IPS-18a (cell line): Measurements from ENCODE around the gene POLRMT.

ENCODE experiments used
- H3K27ac ChIP-seq: one replicate; pipeline ENCODE4 v1.5.1; 2013; ENCODE audit warnings: low read length
- H3K27me3 ChIP-seq: one replicate; pipeline ENCODE4 v1.6.1; 2013; ENCODE audit warnings: mild to moderate bottlenecking, low read length; ENCODE audit not compliant: control insufficient read depth, insufficient read depth
- H3K36me3 ChIP-seq: one replicate; pipeline ENCODE4 v1.6.1; 2013; ENCODE audit warnings: low read depth, low read length; ENCODE audit not compliant: control insufficient read depth
- H3K4me1 ChIP-seq: one replicate; pipeline ENCODE4 v1.6.1; 2013; ENCODE audit warnings: low read depth, low read length; ENCODE audit not compliant: control insufficient read depth
- H3K4me3 ChIP-seq: one replicate; pipeline ENCODE4 v1.5.1; 2013; ENCODE audit warnings: low read length
- H3K9ac ChIP-seq: one replicate; pipeline ENCODE4 v1.6.1; 2013; ENCODE audit warnings: mild to moderate bottlenecking, low read length, moderate library complexity
- H3K9me3 ChIP-seq: one replicate; pipeline ENCODE4 v1.6.1; 2013; ENCODE audit warnings: low read depth, low read length; ENCODE audit not compliant: control insufficient read depth

Gene POLRMT

DNA sequence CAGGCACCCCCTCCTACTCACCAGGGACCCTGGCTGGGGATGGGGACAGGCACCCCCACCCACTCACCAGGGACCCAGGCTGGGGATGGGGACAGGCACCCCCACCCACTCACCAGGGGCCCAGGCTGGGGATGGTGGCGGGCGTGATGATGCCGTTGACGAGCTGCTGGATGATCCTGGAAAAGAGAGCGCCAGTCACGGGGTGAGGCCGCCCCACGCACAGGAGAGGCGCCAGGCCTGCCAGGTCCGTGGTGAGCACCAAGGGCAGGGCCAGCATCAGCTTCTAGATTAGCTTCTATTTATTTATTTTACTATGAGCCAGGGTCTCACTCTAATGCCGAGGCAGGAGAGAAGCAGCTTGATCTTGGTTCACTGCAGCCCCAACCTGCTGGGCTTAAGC lies 16.8 kb upstream of the POLRMT start:
- Histone ChIP-seq H3K27ac (no peak overlapping the region), H3K4me3 (no peak overlapping the region), H3K9me3 (no peaks in the 10 kb centered on the region), H3K27me3 (no peaks in the 10 kb centered on the region), H3K36me3 (peaks cover 25% of the 10 kb centered on the region), H3K9ac (no peak overlapping the region), H3K4me1 (no peaks in the 10 kb centered on the region)

- H3K27me3 ChIP-seq = no peaks in the 10 kb centered on the region
- H3K4me3 ChIP-seq = no peak overlapping the region
- H3K4me1 ChIP-seq = no peaks in the 10 kb centered on the region
- no peak overlapping the region for H3K27ac ChIP-seq
- no peak overlapping the region for H3K9ac ChIP-seq
- peaks cover 27% of the 10 kb centered on the region for H3K36me3 ChIP-seq
- H3K9me3 ChIP-seq = no peaks in the 10 kb centered on the region
These were observed 15.8 kb upstream of the POLRMT start for GRCh38 chr19:648904-649801.

GRCh38 chr19:648305-648704 lies 15.0 kb upstream of the POLRMT start:
- H3K27ac ChIP-seq = no peak overlapping the region
- no peak overlapping the region for H3K9ac ChIP-seq
- H3K36me3 ChIP-seq = peaks cover 27% of the 10 kb centered on the region
- H3K4me3 ChIP-seq = no peak overlapping the region
- H3K27me3 ChIP-seq = no peaks in the 10 kb centered on the region
- H3K4me1 ChIP-seq = no peaks in the 10 kb centered on the region
- H3K9me3 ChIP-seq = no peaks in the 10 kb centered on the region

- Histone ChIP-seq H3K4me3 (no peak overlapping the region), H3K27me3 (no peaks in the 10 kb centered on the region), H3K27ac (no peak overlapping the region), H3K4me1 (no peaks in the 10 kb centered on the region), H3K9me3 (no peaks in the 10 kb centered on the region), H3K9ac (no peak overlapping the region), H3K36me3 (peaks cover 27% of the 10 kb centered on the region)
These were observed 14.4 kb upstream of the POLRMT start for GRCh38 chr19:647566-648284.

DNA sequence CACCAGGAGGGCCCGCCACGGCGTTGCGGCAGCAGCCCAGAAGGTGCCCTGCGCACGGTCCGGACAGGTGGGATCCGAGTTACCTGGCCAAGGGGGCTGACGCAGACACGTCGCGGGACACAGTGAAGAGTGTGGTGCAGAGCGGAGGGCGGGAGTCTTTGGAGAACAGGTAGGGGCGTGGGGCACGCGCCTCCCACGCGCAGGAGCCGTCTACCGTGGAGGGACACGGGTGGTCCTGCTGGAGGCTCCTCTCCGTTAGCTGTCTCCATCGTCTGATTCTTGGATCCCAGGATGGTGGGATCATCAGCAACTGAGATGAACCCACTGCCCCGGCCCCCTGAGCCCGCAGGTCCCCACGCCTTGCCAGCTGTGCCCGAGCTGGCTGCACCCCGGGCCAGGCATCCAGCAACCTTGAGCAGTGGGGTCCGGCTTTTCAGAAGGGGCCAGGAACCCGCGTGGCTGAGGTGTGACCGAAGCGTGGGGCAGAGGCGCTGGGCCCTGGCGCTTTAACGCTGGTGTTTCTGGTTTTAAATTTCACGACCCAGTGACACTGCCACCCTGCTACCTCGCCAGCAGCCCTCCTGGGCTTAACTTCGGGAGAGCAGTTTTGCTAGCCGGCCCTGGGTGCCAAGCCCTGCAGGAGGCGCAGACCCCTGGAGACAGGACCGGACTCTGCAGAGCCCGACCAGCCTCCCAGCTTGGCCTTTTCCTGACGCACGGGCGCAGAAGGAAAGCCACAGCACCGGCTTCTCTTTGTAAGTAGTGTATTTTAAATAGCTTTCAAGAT lies 13.6 kb upstream of the POLRMT start:
- Histone ChIP-seq H3K36me3 (peaks cover 27% of the 10 kb centered on the region), H3K9me3 (no peaks in the 10 kb centered on the region), H3K4me3 (no peak overlapping the region), H3K9ac (no peak overlapping the region), H3K27ac (no peak overlapping the region), H3K27me3 (no peaks in the 10 kb centered on the region), H3K4me1 (no peaks in the 10 kb centered on the region)

GRCh38 chr19:645912-646778 lies 12.8 kb upstream of the POLRMT start:
- H3K4me1 ChIP-seq = no peaks in the 10 kb centered on the region
- no peaks in the 10 kb centered on the region for H3K9me3 ChIP-seq
- no peaks in the 10 kb centered on the region for H3K27me3 ChIP-seq
- H3K9ac ChIP-seq = no peak overlapping the region
- no peak overlapping the region for H3K27ac ChIP-seq
- peaks cover 21% of the 10 kb centered on the region for H3K36me3 ChIP-seq
- no peak overlapping the region for H3K4me3 ChIP-seq

- Histone ChIP-seq H3K4me3 (no peak overlapping the region), H3K9ac (no peak overlapping the region)
These were observed 11.5 kb upstream of the POLRMT start for GRCh38 chr19:644789-645188.

DNA sequence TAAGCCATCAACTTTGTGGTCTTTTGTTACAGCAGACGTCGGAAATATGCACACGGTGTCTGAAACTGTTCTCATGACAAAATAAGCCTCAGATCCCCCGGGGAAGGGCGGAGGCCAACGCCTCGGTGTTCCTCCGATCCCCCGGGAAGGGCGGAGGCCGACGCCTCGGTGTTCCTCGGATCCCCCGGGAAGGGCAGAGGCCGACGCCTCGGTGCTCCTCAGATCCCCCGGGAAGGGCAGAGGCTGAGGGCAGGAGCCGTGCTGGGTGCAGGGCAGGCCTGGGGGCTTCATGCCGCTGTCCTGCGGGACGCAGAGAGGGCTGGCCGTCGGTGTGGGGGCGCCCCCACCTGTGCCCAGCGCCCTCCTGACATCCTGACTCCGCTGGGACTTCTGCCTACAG lies 11.0 kb upstream of the POLRMT start:
- H3K27me3 ChIP-seq = peaks cover 1% of the 10 kb centered on the region
- H3K9ac ChIP-seq = no peak overlapping the region
- H3K9me3 ChIP-seq = no peaks in the 10 kb centered on the region
- H3K36me3 ChIP-seq = peaks cover 19% of the 10 kb centered on the region
- H3K4me3 ChIP-seq = no peak overlapping the region
- no peak overlapping the region for H3K27ac ChIP-seq
- H3K4me1 ChIP-seq = no peaks in the 10 kb centered on the region

More at GRCh38 chr19:644789-645188, 11.5 kb upstream of the POLRMT start:
- H3K36me3 ChIP-seq = peaks cover 21% of the 10 kb centered on the region
- no peak overlapping the region for H3K27ac ChIP-seq
- no peaks in the 10 kb centered on the region for H3K9me3 ChIP-seq
- no peaks in the 10 kb centered on the region for H3K4me1 ChIP-seq
- no peaks in the 10 kb centered on the region for H3K27me3 ChIP-seq

DNA sequence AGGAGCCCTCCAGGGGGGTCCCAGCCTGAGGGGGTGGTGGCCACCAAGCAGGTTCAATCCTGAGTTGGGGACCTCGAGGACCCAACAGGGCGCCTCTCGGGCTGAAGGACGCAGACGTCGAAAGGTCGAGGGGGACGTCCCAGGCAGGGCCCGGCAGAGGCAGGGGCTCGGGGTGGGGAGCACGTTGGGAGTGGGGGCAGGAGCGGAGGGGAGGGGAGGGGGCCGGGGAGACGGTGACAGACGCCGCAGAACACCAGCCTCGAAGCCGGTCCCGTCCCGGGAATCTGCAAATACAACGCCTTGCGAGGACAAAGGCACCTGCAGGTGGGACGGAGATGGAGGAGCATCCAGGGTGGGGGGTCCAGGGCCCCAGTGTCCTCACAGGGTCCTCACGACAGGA lies 10.4 kb upstream of the POLRMT start:
- Histone ChIP-seq H3K27me3 (peaks cover 7% of the 10 kb centered on the region), H3K9me3 (no peaks in the 10 kb centered on the region), H3K9ac (no peak overlapping the region), H3K4me1 (no peaks in the 10 kb centered on the region), H3K4me3 (no peak overlapping the region), H3K27ac (no peak overlapping the region), H3K36me3 (peaks cover 14% of the 10 kb centered on the region)

DNA sequence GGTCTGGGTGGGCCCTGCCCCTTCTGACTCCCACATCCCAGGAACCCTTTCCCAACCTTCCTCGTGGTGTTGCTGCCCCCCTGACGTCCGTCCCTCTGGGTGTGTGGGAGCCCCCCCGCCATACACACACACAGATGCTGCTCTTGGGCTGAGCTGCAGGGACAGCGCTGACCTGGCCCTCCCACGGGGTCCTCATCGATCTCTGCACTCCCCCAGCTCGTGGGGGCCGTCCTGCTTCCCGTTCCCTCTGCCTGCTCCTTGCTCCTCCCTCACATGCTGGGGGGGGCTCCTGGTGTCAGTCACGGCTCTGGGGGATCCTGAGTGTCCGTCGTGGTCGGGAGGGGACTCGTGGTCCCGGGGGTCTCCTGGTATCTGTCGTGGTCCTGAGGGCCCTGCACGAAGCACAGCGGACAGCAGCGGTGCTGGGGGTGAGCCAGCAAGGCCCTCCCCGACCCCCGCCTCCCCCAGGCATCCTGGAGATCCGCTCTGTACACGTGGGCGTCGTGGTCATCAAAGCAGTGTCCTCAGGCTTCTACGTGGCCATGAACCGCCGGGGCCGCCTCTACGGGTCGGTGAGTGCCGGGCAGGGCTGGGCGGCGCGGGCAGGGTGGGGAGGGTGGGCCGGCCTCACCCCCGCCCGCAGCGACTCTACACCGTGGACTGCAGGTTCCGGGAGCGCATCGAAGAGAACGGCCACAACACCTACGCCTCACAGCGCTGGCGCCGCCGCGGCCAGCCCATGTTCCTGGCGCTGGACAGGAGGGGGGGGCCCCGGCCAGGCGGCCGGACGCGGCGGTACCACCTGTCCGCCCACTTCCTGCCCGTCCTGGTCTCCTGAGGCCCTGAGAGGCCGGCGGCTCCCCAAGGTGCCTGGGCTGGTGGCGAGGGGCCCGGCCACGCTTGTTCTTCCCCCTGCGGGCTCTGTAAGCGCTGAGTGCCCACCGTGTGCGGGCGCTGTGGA lies 9.7 kb upstream of the POLRMT start:
- H3K9ac ChIP-seq = no peak overlapping the region
- peaks cover 14% of the 10 kb centered on the region for H3K27me3 ChIP-seq
- no peaks in the 10 kb centered on the region for H3K4me1 ChIP-seq
- H3K9me3 ChIP-seq = no peaks in the 10 kb centered on the region
- no peak overlapping the region for H3K4me3 ChIP-seq
- H3K27ac ChIP-seq = no peak overlapping the region
- H3K36me3 ChIP-seq = peaks cover 10% of the 10 kb centered on the region
